Epithelial cell of proximal tubule (primary cell): ENCODE data around the gene EHBP1. TPM values are rescaled to one million over a fixed set of nuclear protein-coding genes. Genes with fewer than 3 reads are reported as not detected.

Experiments
- DNase-seq: peaks from one replicate; pipeline ENCODE4 v3.0.0-alpha.2; 2011; ENCODE audit warnings: low read depth
- H3K4me3 ChIP-seq: 2 replicates; pipeline ENCODE4 v1.5.1; 2011; ENCODE audit warnings: low read depth, mild to moderate bottlenecking, low read length
- CTCF ChIP-seq: conservative IDR thresholded peaks from 2 replicates; pipeline ENCODE4 v1.5.1; 2012; ENCODE audit warnings: low read depth, mild to moderate bottlenecking, low read length
- total RNA-seq: library from RNA; depleted of rRNA; stranded (reverse); fragments of >200 nt; gene quantifications from 2 replicates; pipeline ENCODE4 v1.2.3, GENCODE V29; 2015

Gene EHBP1
- total RNA-seq, 1 donor from 2014 or later = 18.1 TPM

GRCh38 chr2:62789918-62790317 is 84.4 kb downstream of the EHBP1 start:
- DNase-seq = no peak
- H3K4me3 ChIP-seq = no peak overlapping the region
- no peak for TF ChIP-seq CTCF

- no peak for TF ChIP-seq CTCF
Observed at GRCh38 chr2:62792408-62792807, 86.9 kb downstream of the EHBP1 start.

GRCh38 chr2:62793213-62793612 is 87.7 kb downstream of the EHBP1 start:
- no peak for TF ChIP-seq CTCF
- DNase-seq = no peak
- no peak overlapping the region for H3K4me3 ChIP-seq

More at GRCh38 chr2:62792408-62792807, 86.9 kb downstream of the EHBP1 start:
- H3K4me3 ChIP-seq = no peak overlapping the region
- no peak for DNase-seq

GRCh38 chr2:62794791-62795190 is 89.3 kb downstream of the EHBP1 start:
- no peak overlapping the region for H3K4me3 ChIP-seq
- no peak for TF ChIP-seq CTCF
- DNase-seq = no peak

GRCh38 chr2:62795341-62795740 is 89.8 kb downstream of the EHBP1 start:
- H3K4me3 ChIP-seq = no peak overlapping the region
- no peak for DNase-seq
- no peak for TF ChIP-seq CTCF

- no peak for TF ChIP-seq CTCF
- H3K4me3 ChIP-seq = no peak overlapping the region
- DNase-seq = no peak
Observed at GRCh38 chr2:62797107-62797506, 91.6 kb downstream of the EHBP1 start.

- TF ChIP-seq CTCF = no peak
- no peak for DNase-seq
Observed at GRCh38 chr2:62800618-62801017, 95.1 kb downstream of the EHBP1 start.

More at GRCh38 chr2:62800618-62801017, 95.1 kb downstream of the EHBP1 start:
- H3K4me3 ChIP-seq = no peak overlapping the region
